Stomach (tissue), 4 donors: ENCODE data around the gene CLEC18B.
"Not testable (repeated sequence)": the region's sequence is repeated elsewhere in the genome, so short reads cannot be mapped to it uniquely, and the experiment has no call there.

Experiments used
- CTCF ChIP-seq, 7 experiments: fragments of 450-650 bp in 4 of 7; fragments of 200-600 bp in 3 of 7; sonication (generic) in 3 of 7; IDR thresholded peaks; one replicate each; pipeline ENCODE4 v1.5.1; 2016 to 2019; ENCODE audit warnings: antibody characterized with exemption in 7 of 7, control low read depth in 2 of 7, mild to moderate bottlenecking in 1 of 7
- POLR2A ChIP-seq, 4 donors: fragments of 450-650 bp; IDR thresholded peaks; one replicate each; pipeline ENCODE4 v1.6.1; 2016; ENCODE audit warnings: antibody characterized with exemption in 4 of 4, control low read depth in 2 of 4, mild to moderate bottlenecking in 1 of 4, moderate library complexity in 1 of 4

GRCh38 chr16:74368002-74368911 is 53.0 kb downstream of the CLEC18B start:
- TF ChIP-seq CTCF, POLR2A (IDR thresholded peaks at IDR 0.05): not testable (repeated sequence)
